K562 (cell line): ENCODE results near the gene LDLRAD3. TPM values are rescaled to one million over a fixed set of nuclear protein-coding genes. Genes with fewer than 3 reads are reported as not detected.

Source experiments
- CHD2 ChIP-seq: IDR thresholded peaks from 2 replicates; pipeline ENCODE4 v1.6.1; 2011; ENCODE audit warnings: low read depth, low read length
- KHSRP ChIP-seq: fragments of 450-650 bp; IDR thresholded peaks from 2 replicates; pipeline ENCODE4 v1.6.1; 2017
- NONO ChIP-seq, 2 experiments: fragments of 200-400 bp in 1 of 2; fragments of 450-650 bp in 1 of 2; formaldehyde crosslinking in 1 of 2; IDR thresholded peaks; 2 replicates each; pipeline ENCODE4 v1.6.1; 2017; ENCODE audit warnings: low read depth in 2 of 2, mild to moderate bottlenecking in 2 of 2, moderate library complexity in 2 of 2, low read length in 1 of 2
- RAD21 ChIP-seq, 2 experiments: fragments of 250-450 bp in 1 of 2; fragments of 450-650 bp in 1 of 2; sonication (Bioruptor Pico) in 1 of 2; formaldehyde crosslinking in 1 of 2; IDR thresholded peaks in 1 of 2; conservative IDR thresholded peaks in 1 of 2; 2 replicates each; pipeline versions ENCODE4 v1.4.0 to v1.8.0; 2020 to 2022; ENCODE audit warnings: mild to moderate bottlenecking in 2 of 2, moderate library complexity in 1 of 2
- ZNF644 ChIP-seq: fragments of 200-800 bp; sonication (Bioruptor generic); IDR thresholded peaks from 2 replicates; pipeline ENCODE4 v1.6.1; 2016; ENCODE audit warnings: low read depth, missing genetic modification characterization, missing compliant biosample characterization
- polyA plus RNA-seq, 8 experiments: library from polyadenylated mRNA; depleted of rRNA in 4 of 8; stranded (reverse) in 5 of 8; unstranded in 3 of 8; fragments of >200 nt; fragmentation: Nextera tagmentation in 2 of 8; fragmentation: Illumina TruSeq in 1 of 8; extraction: Ambion mirVana in 2 of 8; extraction: Trizol in 1 of 8; gene quantifications; 2 replicates each; pipeline versions ENCODE4 v1.2.1 to v1.2.3, GENCODE V29; 2011 to 2014; ENCODE audit warnings: inconsistent platforms in 1 of 8, missing spikeins in 1 of 8
- total RNA-seq, 7 experiments: library from RNA; depleted of rRNA in 6 of 7; stranded (reverse); fragments of >200 nt in 6 of 7; fragmentation: Illumina TruSeq in 2 of 7; extraction: Trizol in 2 of 7; gene quantifications; 2 replicates each; pipeline versions ENCODE4 v1.2.1 to v1.2.3, GENCODE V29; 2011 to 2021; ENCODE audit warnings: low replicate concordance in 1 of 7
- TF ChIP-seq, protein P1 (sequence below): sonication (generic); formaldehyde crosslinking; IDR thresholded peaks from 2 replicates; pipeline ENCODE4 v1.8.0; 2022; ENCODE audit warnings: missing genetic modification reagents, mild to moderate bottlenecking, borderline replicate concordance
- TF ChIP-seq, protein P2 (sequence below): fragments of 250-450 bp; sonication (Bioruptor Pico); IDR thresholded peaks from 2 replicates; pipeline ENCODE4 v1.9.0; 2021; ENCODE audit warnings: mild to moderate bottlenecking
- TF ChIP-seq, protein P3 (sequence below), 2 experiments: fragments of 450-650 bp in 1 of 2; sonication (generic) in 1 of 2; formaldehyde crosslinking in 1 of 2; IDR thresholded peaks; 2 replicates each; pipeline versions ENCODE4 v1.7.1 to v1.9.0; 2016 to 2022; ENCODE audit warnings: inconsistent platforms in 1 of 2, mild to moderate bottlenecking in 1 of 2, missing genetic modification reagents in 1 of 2

Gene LDLRAD3
- total and polyA plus RNA-seq, 9 of the 15 experiments (the other 6 are each of a cell fraction or from before 2014, with no cell fraction given), result 0.73 to 7.2 (median 3.5) TPM

DNA sequence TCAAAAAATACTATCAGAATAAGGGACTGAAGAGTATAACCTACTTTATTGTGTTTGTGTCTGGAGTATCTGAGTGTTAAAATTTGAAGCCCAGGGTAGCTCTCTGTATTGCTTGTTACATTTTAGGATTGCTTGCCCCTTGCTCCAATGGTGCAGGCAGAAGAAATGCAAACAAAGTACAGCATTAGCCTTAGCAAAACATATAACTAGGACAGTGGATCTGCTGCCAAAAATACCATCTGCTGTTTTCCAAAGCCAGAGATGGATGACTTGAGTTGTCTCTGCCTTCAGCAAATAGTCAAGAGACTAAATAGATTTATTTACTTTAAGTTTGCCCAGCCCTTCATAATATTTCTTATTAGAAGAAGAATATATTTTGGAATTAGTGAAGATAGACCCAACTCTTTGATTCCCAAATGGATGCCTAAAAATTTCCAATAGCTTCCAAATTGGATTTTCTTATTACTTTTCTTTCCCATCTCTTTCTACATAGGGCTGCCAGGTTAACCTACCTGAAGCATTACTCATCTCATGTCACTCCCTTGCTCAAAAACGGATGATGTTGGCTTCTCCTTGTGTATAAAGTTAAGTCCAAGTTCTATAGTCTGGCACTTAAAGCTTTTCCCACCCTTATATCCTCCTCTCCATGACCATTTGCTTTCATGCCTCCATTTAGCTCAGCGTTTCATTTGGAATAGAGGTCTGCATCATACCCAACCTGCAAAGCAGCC, 66.3 kb downstream of the LDLRAD3 start (continued):
- no peak for TF ChIP-seq NONO (IDR thresholded peaks at IDR 0.05; ENCODE audit: low read depth in 2 of 2, low read length in 1 of 2)
- no peak for TF ChIP-seq KHSRP
- TF ChIP-seq, protein P1, sequence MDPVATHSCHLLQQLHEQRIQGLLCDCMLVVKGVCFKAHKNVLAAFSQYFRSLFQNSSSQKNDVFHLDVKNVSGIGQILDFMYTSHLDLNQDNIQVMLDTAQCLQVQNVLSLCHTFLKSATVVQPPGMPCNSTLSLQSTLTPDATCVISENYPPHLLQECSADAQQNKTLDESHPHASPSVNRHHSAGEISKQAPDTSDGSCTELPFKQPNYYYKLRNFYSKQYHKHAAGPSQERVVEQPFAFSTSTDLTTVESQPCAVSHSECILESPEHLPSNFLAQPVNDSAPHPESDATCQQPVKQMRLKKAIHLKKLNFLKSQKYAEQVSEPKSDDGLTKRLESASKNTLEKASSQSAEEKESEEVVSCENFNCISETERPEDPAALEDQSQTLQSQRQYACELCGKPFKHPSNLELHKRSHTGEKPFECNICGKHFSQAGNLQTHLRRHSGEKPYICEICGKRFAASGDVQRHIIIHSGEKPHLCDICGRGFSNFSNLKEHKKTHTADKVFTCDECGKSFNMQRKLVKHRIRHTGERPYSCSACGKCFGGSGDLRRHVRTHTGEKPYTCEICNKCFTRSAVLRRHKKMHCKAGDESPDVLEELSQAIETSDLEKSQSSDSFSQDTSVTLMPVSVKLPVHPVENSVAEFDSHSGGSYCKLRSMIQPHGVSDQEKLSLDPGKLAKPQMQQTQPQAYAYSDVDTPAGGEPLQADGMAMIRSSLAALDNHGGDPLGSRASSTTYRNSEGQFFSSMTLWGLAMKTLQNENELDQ (CRISPR knock-in tag), result no peak
- TF ChIP-seq, protein P2, sequence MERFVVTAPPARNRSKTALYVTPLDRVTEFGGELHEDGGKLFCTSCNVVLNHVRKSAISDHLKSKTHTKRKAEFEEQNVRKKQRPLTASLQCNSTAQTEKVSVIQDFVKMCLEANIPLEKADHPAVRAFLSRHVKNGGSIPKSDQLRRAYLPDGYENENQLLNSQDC, result no peak
- no peak for TF ChIP-seq CHD2
- TF ChIP-seq RAD21 (CRISPR knock-in tag; conservative IDR thresholded peaks at IDR 0.05 in 1 of 2, IDR thresholded peaks at IDR 0.05 in 1 of 2), result no peak
- TF ChIP-seq ZNF644 (tag), result no peak
- TF ChIP-seq, protein P3, sequence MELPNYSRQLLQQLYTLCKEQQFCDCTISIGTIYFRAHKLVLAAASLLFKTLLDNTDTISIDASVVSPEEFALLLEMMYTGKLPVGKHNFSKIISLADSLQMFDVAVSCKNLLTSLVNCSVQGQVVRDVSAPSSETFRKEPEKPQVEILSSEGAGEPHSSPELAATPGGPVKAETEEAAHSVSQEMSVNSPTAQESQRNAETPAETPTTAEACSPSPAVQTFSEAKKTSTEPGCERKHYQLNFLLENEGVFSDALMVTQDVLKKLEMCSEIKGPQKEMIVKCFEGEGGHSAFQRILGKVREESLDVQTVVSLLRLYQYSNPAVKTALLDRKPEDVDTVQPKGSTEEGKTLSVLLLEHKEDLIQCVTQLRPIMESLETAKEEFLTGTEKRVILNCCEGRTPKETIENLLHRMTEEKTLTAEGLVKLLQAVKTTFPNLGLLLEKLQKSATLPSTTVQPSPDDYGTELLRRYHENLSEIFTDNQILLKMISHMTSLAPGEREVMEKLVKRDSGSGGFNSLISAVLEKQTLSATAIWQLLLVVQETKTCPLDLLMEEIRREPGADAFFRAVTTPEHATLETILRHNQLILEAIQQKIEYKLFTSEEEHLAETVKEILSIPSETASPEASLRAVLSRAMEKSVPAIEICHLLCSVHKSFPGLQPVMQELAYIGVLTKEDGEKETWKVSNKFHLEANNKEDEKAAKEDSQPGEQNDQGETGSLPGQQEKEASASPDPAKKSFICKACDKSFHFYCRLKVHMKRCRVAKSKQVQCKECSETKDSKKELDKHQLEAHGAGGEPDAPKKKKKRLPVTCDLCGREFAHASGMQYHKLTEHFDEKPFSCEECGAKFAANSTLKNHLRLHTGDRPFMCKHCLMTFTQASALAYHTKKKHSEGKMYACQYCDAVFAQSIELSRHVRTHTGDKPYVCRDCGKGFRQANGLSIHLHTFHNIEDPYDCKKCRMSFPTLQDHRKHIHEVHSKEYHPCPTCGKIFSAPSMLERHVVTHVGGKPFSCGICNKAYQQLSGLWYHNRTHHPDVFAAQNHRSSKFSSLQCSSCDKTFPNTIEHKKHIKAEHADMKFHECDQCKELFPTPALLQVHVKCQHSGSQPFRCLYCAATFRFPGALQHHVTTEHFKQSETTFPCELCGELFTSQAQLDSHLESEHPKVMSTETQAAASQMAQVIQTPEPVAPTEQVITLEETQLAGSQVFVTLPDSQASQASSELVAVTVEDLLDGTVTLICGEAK (IDR thresholded peaks at IDR 0.05), result no peak
- TF ChIP-seq, protein P3 (CRISPR knock-in tag; IDR thresholded peaks at IDR 0.05), result no peak
